MM.1S (cell line): ENCODE data around the gene SLC25A39.

Experiments used
- CTCF ChIP-seq: fragments of 300-600 bp; sonication (generic); IDR thresholded peaks from 2 replicates; pipeline ENCODE4 v1.5.1; 2016; ENCODE audit warnings: antibody characterized with exemption, low read length, mixed read lengths
- EZH2phosphoT487 ChIP-seq: fragments of 300-600 bp; sonication (generic); IDR thresholded peaks from 2 replicates; pipeline ENCODE4 v1.6.1; 2018; ENCODE audit warnings: antibody characterized with exemption, low read length

GRCh38 chr17:44353672-44354331 lies 29.2 kb upstream of the SLC25A39 start:
- TF ChIP-seq CTCF (no peak), EZH2phosphoT487 (no peak)
